ENCODE measurements around the gene L3MBTL3. TPM values are rescaled to one million over a fixed set of nuclear protein-coding genes. Genes with fewer than 3 reads are reported as not detected.

The L3MBTL3 gene
- total and polyA plus RNA-seq, 2 experiments from 2014 or later: 8.7 to 11.2 TPM

GRCh38 chr6:129976110-129976509 is 42.3 kb upstream of the L3MBTL3 start:
- Mint-ChIP-seq H3K36me3 (ENCODE audit: low read depth) (no peaks in the 10 kb centered on the region), H3K27me3 (ENCODE audit: insufficient read depth, low read depth, poor library complexity) (peaks cover 3% of the 10 kb centered on the region), H3K27ac (no peak overlapping the region), H3K4me3 (no peak overlapping the region), H3K4me1 (peaks cover 4% of the 10 kb centered on the region), H3K9me3 (peaks cover 4% of the 10 kb centered on the region; the same call in 2 of the 3 replicates)
- no peak overlapping the region for H3K4me2 ChIP-seq
- no peak overlapping the region for H3K27ac ChIP-seq (ENCODE audit: low read depth)
- H3K36me3 ChIP-seq (ENCODE audit: insufficient read depth): no peaks in the 10 kb centered on the region
- H3K79me2 ChIP-seq (replicated peaks; ENCODE audit: insufficient read depth): no peaks in the 10 kb centered on the region
- TF ChIP-seq ETS1 (IDR thresholded peaks at IDR 0.05): no peak
- TF ChIP-seq NANOG (IDR thresholded peaks at IDR 0.05; ENCODE audit: borderline replicate concordance): no peak
- TF ChIP-seq REST (IDR thresholded peaks at IDR 0.05; ENCODE audit: unreplicated experiment): no peak
- TF ChIP-seq ZNF462 (CRISPR knock-in tag; IDR thresholded peaks at IDR 0.05): no peak
- no peak for TF ChIP-seq ZNF114 (CRISPR knock-in tag; IDR thresholded peaks at IDR 0.05)
- no peak for TF ChIP-seq CREB1 (CRISPR knock-in tag; IDR thresholded peaks at IDR 0.05; ENCODE audit: low read depth)
- no peak for TF ChIP-seq EZH2 (IDR thresholded peaks at IDR 0.05; ENCODE audit: low read depth, unreplicated experiment)
- TF ChIP-seq ZNF331 (CRISPR knock-in tag; IDR thresholded peaks at IDR 0.05; ENCODE audit: low read depth): no peak
- TF ChIP-seq JUNB (IDR thresholded peaks at IDR 0.05; ENCODE audit: unreplicated experiment): no peak
- TF ChIP-seq EZH2phosphoT487 (IDR thresholded peaks at IDR 0.05; ENCODE audit: unreplicated experiment): no peak
- TF ChIP-seq STAT1 (IDR thresholded peaks at IDR 0.05; ENCODE audit: unreplicated experiment): no peak
- TF ChIP-seq CTCF (conservative IDR thresholded peaks at IDR 0.05; ENCODE audit: low read depth in 2 of 2): no peak
- TF ChIP-seq POLR2AphosphoS5 (IDR thresholded peaks at IDR 0.05; ENCODE audit: low read depth): no peak
- no peak overlapping the region for H3K4me3 ChIP-seq
- ATAC-seq (no peak), DNase-seq (ENCODE audit: low spot score) (no peak)
- peaks cover 11% of the 10 kb centered on the region; the same call in 1 of the 2 replicates for H3K9me2 ChIP-seq (ENCODE audit: insufficient read depth)
- H3K4me1 ChIP-seq (ENCODE audit: insufficient read depth): no peaks in the 10 kb centered on the region
- no peak overlapping the region for H2AFZ ChIP-seq
- no peaks in the 10 kb centered on the region for H3K27me3 ChIP-seq (ENCODE audit: insufficient read depth)
- H4K20me1 ChIP-seq (replicated peaks; ENCODE audit: insufficient read depth): no peaks in the 10 kb centered on the region
- H3F3A ChIP-seq (replicated peaks; ENCODE audit: low read depth): no peaks in the 10 kb centered on the region

Data from GM23338 (cell line).